GM12875 (cell line): ENCODE measurements around the gene TBC1D3I.
"Not testable (repeated sequence)": the region's sequence is repeated elsewhere in the genome, so short reads cannot be mapped to it uniquely, and the experiment has no call there.

Source experiments
- H3K4me3 ChIP-seq: one replicate; pipeline ENCODE4 v1.5.1; 2011; ENCODE audit warnings: low read depth, low read length, control low read depth
- TF ChIP-seq, protein P1 (sequence below): IDR thresholded peaks from 2 replicates; pipeline ENCODE4 v1.5.1; 2011; ENCODE audit warnings: low read depth, mild to moderate bottlenecking, control low read depth, inconsistent platforms, low read length, moderate library complexity, borderline replicate concordance; ENCODE audit not compliant: insufficient read depth

TBC1D3I gene

DNA sequence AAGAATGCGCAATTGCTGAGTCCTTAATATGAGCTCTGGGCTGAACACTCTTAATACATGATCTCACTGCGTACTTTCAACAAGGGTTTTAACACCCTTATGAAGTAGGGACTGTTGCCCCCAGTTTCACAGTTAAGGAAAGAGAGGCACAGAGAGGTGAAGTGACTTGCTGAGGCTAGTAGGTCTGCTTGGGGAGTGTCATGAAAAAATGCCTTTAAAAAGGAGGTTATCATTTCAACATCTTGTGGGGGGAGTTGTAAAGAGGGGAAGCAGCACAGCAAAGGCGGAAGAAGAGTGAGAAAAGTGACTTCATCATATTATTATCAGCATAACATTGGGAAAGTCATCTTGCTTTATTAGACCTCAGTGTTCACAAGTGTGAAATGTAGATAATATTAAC lies 51.4 kb downstream of the TBC1D3I start:
- TF ChIP-seq, protein P1, sequence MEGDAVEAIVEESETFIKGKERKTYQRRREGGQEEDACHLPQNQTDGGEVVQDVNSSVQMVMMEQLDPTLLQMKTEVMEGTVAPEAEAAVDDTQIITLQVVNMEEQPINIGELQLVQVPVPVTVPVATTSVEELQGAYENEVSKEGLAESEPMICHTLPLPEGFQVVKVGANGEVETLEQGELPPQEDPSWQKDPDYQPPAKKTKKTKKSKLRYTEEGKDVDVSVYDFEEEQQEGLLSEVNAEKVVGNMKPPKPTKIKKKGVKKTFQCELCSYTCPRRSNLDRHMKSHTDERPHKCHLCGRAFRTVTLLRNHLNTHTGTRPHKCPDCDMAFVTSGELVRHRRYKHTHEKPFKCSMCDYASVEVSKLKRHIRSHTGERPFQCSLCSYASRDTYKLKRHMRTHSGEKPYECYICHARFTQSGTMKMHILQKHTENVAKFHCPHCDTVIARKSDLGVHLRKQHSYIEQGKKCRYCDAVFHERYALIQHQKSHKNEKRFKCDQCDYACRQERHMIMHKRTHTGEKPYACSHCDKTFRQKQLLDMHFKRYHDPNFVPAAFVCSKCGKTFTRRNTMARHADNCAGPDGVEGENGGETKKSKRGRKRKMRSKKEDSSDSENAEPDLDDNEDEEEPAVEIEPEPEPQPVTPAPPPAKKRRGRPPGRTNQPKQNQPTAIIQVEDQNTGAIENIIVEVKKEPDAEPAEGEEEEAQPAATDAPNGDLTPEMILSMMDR, result no peak
- H3K4me3 ChIP-seq, result no peak overlapping the region

DNA sequence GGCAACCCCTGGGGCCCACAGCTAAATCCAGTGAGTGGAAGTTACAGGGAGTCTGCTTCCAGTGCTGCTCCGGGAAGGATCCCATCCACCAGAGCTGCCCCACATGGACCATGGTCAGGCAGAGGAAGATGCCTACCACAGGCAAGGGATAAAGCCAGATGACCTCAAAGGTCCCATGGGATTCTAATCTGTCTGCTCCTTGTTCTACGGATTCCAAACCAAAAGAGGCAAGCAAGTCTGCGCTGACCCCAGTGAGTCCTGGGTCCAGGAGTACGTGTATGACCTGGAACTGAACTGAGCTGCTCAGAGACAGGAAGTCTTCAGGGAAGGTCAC lies 52.1 kb downstream of the TBC1D3I start:
- TF ChIP-seq, protein P1, result no peak
- no peak overlapping the region for H3K4me3 ChIP-seq

DNA sequence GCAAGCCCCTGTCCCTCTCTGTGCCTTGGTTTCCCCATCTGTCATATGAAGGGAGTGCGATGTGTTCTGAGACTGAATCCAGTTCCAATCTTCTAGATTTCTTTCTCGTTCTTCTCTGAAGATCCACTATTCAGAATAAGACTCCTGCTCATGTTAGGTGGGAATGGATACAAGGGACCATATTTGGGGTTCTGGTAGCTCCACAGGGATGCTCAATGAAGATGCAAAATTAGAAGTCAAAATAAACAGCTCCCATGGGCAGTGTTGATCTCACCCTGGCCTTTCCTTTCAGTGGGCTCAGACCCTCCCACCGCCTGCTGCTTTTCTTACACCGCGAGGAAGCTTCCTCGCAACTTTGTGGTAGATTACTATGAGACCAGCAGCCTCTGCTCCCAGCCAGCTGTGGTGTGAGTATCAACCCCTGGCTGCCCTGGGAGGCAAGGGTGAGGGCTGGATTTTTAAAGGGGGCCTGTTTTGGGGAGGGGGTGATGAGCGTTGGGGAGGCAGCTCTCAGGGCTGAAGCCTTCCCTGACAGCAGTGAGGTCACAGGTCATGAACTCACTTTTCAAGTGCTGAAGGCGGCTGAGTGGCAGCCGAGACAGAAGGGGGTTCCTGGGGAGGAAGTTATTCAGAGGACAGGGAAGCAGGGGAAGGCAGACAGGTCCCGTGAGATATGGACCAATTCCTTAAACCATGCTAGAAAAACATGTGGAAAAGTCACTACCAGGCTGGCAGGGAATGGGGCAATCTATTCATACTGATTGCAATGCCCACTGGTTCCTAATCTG lies 52.7 kb downstream of the TBC1D3I start:
- H3K4me3 ChIP-seq, result not testable (repeated sequence)

DNA sequence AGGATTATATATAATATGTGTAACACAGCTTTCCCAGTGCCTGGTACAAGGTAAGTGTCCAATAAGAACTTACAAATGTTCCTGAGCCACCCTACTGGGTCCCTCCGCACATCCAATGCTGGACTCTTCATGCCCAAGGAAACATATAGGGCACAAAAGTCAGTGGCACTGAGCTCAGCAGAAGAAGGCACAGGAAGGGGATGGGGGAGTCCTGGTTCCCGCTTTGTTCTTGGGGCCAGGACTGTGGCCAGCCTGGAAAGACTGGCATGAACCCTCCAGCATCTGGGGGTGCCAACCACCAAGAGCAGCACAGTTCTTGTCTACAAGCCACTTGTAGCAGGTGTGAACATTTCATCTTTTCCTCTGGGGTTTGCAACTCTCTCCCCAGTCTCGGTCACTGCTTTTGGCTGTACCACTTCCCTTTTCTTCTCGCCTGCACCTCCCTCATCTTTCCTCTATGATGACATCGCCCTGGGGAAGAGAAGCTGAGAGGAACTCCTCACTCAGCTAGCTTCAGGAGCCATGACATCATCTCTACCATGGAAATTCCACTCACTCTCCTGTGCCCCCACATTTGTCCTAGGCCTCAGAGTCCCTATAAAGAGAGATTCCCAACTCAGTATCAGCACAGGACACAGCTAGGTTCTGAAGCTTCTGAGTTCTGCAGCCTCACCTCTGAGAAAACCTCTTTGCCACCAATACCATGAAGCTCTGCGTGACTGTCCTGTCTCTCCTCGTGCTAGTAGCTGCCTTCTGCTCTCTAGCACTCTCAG lies 53.7 kb downstream of the TBC1D3I start, which contains the start of gene CCL4L2:
TSS of gene CCL4L2 (plus strand) at position 625 of the 773 bp plus-strand sequence.
- H3K4me3 ChIP-seq, result not testable (repeated sequence)

DNA sequence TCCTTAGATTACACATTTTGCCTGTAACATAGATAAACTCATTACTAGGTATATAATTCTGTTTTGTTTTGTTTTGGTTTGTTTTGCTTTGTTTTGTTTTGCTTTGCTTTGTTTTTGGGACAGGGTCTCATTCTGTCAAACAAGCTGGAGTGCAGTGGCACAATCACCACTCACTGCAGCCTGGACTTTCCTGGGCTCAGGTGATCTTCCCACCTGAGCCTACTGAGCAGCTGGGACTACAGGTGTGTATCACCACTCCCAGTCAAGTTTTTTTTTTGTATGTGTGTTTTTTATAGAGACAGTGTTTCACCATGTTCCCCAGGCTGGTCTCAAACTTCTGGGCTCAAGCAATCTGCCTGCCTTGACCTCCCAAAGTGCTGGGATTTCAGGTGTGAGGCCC lies 54.8 kb downstream of the TBC1D3I start:
- no peak overlapping the region for H3K4me3 ChIP-seq
- TF ChIP-seq, protein P1, result no peak

DNA sequence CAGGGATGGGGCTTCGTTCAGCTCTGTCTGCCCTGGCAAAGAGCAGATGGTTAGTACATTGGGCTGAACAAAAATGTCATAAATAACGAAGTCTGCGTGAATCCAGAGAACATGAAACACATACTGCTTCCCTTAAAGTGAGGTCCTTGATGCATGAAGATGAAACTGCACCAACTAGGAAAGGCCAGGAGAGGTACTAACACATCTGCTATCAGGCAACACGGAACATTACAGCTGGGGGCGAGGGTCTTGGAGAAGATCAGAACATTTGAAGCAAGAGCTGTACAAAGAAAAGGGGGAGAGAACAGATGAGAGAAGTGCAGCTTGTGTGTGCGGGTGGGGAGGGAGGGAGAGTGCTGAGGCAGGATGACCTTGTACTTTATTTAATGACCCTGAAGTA lies 57.0 kb downstream of the TBC1D3I start:
- not testable (repeated sequence) for H3K4me3 ChIP-seq

DNA sequence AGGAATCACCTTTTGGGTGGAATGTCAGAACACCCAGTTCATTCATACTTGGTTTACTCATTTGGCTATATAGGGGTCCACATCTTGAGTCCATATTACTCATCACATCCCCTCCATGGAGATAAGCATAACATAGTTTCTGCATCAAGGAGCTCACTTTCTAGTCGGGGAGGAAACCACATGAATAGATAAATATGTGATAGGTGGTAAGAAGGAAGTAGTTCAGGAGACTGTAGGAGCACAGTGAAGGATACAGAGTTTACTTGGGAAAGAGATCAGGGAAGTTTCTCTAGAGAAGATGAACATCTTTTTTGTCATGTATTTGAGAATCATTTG lies 57.9 kb downstream of the TBC1D3I start:
- H3K4me3 ChIP-seq, result not testable (repeated sequence)

DNA sequence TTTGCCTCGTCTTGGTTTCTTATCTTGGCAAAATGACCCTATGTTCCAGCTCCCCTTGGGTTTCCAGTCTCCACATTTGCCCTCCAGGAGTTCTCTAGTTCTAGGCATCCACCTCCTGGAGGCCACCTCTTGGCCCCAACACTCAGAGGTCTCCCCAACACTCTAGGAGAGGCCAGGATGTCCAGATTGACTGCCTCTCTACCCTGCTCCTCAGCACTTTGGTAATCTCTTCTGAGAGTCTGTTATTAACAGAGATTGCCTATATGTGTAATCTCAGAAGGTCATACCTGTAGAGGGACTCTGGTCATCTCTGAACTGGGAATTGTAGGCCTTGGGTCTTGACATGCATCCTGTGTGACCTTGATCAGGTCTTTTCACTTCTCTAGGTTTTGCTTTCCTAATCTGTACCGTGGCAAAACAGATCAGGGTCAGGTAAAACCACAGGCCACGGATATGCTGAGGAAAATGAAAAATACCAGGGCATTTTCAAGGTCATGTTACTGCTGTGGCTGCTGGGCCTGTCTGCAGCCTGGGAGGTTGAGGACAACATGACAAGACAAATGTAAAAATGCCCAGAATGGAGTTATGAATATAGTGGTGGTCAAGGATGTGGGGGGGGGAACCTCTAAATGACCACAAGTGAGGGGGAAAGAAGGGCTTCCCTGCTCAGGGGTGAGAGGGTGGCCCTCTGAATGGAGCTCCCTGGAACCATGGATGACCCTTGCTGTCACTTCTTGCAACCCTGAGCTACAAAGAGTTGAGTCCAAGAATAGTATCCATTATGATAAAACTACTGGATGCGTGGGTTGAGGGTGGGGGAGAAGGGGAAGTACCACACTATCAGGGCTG lies 58.5 kb downstream of the TBC1D3I start:
- no peak overlapping the region for H3K4me3 ChIP-seq
- TF ChIP-seq, protein P1, result no peak
